T47D (cell line): ENCODE results near the gene HOXC6.

Source experiments
- DNase-seq, 2 experiments: peaks; one replicate each; pipeline versions ENCODE4 v3.0.0 to v3.0.0-alpha.2; 2011 to 2012; ENCODE audit warnings: low read depth in 1 of 2, low spot score in 1 of 2
- JUND ChIP-seq: IDR thresholded peaks from 2 replicates; pipeline ENCODE4 v1.6.1; 2012; ENCODE audit warnings: low read depth
- in situ Hi-C: cut with HindIII; loops from 2 replicates; pipeline ENCODE4 v1.10.0; 2016; ENCODE audit warnings: low sequenced_read_pairs, low pct_unique_long_range_greater_than_20kb

Gene HOXC6

DNA sequence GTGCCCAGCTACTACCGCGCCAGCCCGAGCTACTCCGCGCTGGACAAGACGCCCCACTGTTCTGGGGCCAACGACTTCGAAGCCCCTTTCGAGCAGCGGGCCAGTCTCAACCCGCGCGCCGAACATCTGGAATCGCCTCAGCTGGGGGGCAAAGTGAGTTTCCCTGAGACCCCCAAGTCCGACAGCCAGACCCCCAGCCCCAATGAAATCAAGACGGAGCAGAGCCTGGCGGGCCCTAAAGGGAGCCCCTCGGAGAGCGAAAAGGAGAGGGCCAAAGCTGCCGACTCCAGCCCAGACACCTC lies 42.6 kb upstream of the HOXC6 start:
- in situ Hi-C loops = no loop called here
- no peak for TF ChIP-seq JUND
- DNase-seq = no peak

DNA sequence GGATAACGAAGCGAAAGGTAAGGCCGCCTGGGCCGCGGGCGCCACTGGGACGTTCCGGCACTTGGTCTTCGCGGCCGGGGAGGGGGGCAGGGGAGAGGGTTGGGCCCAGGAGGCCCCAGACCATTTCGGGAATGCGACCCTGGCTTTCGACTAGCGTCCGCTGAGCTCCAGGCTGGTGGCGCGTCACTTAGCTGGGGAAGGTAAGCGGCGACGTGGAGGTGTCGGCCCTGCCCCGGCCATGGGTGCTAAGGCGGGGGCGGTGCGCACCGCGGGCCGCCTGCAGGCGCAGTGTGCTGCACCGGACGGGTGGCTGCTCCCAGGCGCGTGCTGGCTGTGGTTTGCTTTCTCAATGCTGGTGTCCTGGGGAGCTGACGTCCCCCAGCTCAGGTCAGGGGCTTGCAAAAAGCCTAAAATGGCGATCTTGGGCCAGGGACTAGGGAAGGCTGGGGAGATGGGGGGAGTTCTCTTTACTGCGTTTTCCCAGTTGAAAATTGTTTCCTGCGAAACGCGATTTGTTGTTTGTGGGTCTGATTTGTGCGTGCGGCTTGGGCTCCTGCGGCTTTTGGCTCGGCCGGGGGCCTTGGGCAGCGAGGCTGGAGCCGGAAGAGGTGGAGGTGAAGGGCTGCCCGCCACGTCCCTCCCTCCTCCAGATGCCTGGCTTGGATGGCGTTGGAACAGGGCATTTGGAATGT lies 42.1 kb upstream of the HOXC6 start:
- DNase-seq = no peak
- in situ Hi-C loops = no loop called here
- TF ChIP-seq JUND = no peak

DNA sequence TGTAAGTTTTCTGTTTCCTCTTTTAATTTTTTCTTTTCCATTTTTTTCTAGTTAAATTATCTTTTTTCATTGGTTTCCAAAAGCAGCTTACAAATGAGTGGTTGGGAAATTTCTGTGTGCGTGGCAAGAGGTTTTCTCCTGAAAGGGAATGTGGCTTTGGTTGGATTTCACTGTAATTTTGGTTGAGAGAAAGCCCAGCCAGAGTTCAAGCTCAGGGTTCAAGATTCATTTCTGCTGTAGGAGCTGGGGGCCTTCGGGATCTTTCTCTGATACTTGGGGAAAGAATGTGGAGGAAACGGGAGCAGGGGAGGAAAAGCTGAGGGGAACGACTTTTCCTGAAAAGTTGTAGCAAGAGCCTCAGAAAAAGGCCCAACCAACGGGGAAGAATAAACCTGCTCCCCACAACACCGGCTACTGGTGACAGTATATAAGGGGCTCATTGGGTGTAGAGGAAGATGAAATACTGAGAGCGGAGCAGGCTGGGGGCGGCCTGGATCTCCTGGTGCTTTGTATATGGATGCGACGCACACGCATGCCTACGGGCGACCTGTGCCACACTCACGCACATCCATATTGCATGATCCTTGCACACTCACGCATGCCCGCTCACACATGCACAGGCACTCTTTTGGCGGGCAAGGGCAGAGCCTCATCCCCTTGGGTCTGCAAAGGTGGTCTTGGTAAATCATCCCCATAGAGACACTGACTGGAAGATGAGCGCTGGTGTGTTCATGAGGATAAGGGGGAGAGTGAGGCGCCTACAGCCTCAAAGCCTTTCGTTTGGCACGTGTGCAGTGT lies 41.4 kb upstream of the HOXC6 start:
- DNase-seq = no peak
- in situ Hi-C loops = no loop called here
- no peak for TF ChIP-seq JUND

DNA sequence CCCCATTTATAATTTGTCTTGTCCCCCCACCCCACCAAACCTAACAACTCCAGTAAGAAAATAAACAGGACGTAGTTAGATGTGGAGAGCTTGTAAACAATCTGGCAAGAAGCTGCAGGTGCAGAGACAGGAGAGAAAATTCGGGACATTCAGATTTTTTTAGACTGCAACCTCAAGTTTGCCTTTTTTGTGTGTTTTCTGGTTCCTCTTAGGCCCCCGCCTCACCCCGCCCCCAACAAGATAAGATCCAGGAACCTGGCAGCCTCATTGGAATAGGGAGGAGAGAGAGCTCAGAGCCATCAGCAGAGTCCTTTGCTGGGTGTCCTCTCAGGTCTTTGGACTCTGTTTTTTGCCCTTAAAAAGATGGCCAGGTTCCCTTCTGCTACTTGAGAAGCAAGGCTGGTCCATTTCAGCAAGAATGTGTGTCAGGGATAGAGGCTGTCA lies 40.4 kb upstream of the HOXC6 start:
- in situ Hi-C loops = no loop called here
- no peak for TF ChIP-seq JUND
- no peak for DNase-seq

DNA sequence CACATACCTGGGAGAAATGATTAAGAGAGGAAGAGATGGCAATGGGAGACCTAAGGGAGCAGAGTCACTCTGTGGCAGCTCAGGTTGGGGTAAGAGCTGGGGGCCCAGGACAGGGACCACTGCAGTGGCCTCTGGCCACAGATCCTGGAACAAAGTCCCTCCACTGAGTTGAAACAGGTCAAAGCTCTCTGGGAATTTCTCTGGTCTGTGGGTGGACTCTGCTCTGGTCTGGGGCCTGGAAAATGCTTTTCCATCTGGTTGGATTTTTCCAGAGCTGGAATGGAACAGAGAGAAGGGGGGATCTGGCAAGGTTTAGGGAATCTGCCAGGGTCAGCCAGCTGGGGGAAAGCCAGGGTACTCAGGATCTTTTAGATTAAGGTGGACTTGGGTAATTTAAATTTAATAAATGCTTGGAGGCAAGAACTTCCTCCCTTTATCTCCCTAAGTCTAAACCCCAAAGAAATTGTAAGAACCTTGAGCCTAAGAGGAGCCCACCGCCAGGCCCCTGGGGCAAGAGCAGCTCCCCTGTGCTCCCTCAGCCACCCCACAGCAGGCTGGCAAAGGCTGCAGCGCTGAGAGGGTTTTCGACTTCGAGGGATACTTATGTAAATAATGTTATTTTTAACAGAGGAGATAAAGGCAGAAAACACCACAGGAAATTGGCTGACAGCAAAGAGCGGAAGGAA lies 39.6 kb upstream of the HOXC6 start:
- in situ Hi-C loops = no loop called here
- TF ChIP-seq JUND = no peak
- no peak for DNase-seq

DNA sequence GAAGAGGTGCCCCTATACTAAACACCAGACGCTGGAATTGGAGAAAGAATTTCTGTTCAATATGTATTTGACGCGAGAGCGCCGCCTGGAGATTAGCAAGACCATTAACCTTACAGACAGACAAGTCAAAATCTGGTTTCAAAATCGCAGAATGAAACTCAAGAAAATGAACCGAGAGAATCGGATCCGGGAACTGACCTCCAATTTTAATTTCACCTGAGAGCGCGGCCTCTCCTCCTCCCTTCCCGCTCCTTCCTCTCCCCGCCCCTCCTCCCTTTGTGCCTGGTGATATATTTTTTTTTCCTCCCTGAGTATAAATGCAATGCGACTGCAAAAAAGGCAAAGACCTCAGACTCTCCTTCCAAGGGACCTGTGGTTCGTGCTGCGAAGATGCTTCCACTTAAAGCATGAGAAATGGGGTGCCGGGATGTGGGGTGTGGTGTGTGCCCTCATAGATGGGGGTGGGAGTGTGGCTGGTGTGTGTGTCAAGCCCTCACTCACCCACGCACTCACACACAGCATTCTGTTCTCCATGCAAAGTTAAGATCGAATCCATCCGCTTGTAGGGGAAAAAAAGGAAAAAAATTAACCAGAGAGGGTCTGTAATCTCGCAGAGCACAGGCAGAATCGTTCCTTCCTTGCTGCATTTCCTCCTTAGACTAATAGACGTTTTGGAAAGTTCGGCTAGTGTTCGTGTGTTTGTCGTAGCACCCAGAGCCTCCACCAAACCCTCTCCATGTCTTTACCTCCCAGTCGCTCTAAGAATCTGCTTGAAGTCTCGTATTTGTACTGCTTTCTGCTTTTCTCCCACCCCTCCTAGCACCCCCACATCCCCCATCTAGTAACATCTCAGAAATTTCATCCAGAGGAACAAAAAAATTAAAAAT lies 38.8 kb upstream of the HOXC6 start:
- TF ChIP-seq JUND = no peak
- in situ Hi-C loops = no loop called here
- DNase-seq = peak in 1 of 2 experiments; percentile 88

DNA sequence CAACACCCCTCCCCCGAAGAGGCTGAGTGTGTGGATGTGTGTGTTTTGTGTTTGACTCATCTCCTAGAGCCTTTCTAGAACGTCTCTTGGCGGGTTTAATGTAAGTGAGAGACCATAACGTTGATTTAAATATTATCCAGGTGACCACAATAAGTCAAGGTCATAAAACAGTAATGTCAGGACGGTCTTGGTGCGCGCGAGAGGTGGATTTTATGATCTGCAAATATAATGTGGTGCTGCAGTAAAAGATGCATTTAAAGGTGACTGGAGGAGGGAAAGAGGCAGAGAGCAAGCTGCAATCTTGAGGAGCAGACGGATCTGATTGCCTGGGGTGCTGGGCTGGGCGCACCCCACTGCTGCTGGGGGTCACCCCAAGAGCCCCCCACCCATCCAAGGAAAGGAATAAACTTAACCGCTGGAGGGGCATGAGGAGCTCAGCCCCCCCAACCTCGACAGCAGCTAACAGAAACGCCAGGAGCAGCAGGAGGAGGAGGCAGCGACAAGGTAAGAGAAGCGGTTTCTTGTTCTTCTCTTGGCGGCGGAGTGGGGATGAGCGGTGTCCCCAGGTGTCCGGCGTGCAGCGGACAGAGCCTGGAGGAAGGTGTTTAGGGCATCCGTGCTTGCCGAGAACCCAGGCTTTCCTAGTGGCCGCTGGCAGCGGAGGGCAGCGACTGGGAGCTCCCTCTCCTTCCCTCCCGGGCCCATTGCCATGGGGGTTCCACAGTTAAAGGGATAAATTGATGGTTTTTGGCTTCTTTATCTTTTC lies 37.7 kb upstream of the HOXC6 start:
- peak in 1 of 2 experiments; percentile 75 for DNase-seq
- in situ Hi-C loops = no loop called here
- no peak for TF ChIP-seq JUND

DNA sequence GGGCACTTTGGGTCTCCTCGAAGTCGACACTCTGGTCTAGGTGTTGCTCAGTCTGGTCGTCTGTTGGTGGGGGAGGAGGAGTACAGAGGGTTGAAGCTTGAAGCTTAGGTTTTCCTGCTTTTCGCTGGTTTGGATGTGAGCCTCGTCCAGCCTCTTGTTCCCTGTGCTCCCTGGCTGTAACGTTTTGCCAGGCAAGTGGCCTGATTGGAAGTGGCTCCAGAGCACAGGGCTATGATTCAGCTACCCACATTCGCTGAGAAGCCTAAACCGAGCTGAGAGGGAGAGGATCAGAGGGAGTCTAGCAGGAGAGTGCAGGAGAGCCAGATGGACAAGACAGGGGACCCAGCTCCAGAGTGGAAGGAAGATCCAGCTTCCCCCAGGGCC lies 37.2 kb upstream of the HOXC6 start:
- no peak for TF ChIP-seq JUND
- in situ Hi-C loops = no loop called here
- no peak for DNase-seq

DNA sequence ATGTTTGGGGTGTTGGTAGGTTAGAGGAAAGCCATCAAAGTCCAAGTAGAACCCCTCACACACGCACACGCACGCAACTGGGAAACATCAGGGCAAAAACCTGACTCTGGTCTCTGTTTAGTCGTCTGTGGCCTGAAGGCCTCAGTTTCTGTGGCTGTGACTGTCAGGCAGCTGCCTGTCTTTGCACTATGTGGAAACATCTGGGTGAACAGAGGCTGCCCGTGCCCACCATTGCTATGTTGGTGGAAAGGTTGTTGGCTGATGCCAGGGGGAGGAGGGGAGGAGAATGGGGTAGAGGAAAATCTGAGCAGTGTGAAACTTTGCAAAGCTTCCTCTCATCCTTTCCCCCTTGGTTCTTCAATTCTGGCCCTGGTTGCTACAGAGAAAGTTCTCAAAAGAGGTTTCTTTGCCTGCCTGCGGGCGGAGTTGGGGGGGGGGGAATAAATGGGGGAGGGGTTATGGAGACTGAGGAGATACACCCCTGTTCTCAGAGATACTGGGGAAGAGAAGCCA lies 35.8 kb upstream of the HOXC6 start:
- no peak for DNase-seq
- no peak for TF ChIP-seq JUND
- in situ Hi-C loops = no loop called here

DNA sequence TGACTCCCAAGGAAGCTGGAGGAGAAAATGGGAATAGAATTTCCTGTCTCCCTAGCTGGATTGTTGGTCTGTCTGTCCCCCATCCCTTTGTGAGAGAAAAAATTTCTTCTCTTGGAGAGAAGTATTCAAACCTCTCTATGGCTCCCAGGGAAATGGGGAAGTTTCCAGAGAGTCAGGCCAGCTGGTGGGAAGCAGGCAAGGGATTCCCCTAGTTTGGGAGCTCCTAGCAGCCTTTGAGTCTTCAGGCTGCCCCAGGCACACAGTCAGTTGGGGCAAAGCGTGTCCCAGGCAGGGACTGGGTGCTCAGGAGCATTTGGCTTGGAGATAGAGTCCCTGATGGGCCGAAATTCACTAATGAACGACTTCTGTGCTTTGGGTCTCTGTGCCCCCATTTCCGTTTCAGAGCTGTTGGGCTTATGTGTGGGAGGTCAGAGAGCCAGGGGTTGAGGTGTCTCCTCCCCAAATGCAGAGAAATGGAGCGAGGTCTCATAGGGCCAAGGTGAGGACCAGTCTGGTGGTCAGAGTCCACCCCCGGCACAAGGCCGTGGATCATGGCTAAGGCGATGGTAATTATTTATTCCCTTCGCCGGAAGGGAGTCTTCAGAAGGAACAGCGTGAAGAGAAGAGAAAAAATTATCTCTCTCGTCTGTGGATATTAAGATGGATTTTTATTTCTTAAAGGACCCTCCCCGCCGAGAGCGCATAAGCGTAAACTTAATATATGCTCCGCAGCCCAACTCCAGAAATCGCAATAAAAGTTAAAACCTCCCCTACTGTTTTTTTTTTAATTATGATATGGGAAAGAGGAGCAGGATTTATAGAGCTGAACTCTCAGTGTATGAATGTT lies 34.9 kb upstream of the HOXC6 start:
- DNase-seq = no peak
- in situ Hi-C loops = no loop called here
- TF ChIP-seq JUND = no peak

DNA sequence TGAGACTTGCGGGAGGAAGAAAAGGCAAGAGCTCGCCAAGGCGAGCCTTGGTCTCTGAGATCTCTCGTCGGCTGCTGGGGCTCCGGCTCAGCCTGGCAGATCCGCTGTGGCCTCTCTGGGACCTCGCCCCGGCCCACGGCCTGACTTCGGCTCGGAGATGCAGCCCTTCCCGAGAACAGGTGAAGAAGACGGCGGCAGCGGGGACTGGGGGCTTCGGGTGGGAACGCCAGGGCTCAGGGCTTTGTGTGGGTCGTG lies 34.3 kb upstream of the HOXC6 start:
- DNase-seq = no peak
- TF ChIP-seq JUND = no peak
- in situ Hi-C loops = no loop called here
